Measurements from ENCODE around the gene CCNT2.
"Not testable (repeated sequence)": the region's sequence is repeated elsewhere in the genome, so short reads cannot be mapped to it uniquely, and the experiment has no call there.

The CCNT2 gene

DNA sequence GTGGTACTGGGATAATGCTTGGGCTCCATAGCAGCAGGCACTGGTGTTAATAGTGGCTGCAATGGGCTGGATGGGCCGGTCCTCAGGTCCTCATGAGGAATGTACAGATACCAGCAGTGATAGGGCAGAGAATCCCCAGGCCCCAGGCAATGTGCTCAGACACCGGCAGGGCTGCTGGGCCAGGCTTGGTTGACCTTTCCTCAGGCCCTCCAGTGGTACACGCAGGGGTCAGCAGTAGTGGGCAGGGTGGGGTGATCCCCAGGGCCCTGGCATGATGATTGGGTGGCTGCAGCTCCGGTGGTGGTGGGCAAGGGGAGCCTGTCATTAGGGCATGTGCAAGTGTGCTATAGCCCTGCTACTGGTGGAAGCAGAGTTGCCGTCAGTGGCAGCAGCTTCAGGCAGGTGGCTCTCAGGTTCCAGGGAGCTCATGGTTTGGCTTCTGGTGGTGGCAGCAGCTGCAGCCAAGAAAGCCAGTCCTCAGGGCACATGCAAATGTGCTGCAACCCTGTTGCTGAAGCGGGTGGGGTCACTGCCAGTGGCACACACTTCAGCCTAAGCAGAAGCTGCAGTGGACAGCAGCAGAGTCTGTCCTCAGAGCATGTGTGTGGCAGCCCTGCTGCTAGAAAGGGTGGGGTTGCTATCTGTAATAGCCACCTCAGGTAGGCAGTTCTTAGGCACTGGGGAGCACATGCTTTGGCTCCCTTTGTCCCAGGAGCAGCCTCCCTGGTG, 56.8 kb downstream of the CCNT2 start:
- DNase-seq (ENCODE audit: low read depth), result no peak

DNA sequence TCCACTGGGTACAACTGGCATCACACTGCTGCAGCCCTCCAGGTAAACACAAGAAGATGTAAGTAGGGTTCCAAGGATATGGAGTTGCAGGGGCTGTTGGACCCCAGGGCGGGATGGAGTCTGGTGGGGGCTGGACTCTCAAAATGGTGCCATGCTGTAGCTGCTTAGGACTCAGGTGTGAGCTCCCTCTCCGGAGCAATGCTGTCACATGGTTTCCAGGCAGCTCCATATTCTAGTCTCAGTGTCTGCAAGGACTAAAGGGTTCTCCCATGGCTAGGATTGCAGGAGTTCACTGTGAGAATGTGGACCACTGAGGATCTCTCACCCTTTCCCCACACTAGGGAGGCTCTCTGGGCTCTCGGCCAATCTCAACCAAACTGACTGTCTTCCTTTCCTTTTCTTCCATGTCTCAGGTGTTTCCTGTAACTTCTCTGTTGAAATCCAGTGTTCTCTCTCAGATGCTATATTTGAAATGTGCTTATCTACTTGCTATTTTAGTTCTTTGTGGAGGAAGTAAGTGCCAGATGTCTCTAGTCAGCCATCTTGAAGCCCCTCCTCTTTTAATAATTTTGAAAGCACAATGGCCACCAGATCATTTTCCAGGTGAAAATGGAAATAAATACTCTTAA, 57.6 kb downstream of the CCNT2 start:
- no peak for DNase-seq (ENCODE audit: low read depth)

DNA sequence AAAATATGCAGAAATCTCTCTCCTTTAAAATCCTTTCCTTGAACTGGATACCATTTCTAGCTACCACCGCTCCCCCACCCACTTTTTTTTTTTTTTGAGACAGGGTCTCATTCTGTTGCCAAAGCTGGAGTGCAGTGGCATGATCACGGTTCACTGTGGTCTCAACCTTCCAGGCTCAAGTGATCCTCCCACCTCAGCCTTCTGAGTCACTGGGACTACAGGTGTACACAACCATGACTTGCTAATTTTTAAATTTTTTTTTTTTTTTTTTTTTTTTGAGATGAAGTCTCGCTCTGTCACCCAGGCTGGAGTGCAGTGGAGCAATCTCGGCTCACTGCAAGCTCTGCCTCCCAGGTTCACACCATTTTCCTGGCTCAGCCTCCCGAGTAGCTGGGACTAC, 58.5 kb downstream of the CCNT2 start:
- DNase-seq (ENCODE audit: low read depth), result not testable (repeated sequence)

DNA sequence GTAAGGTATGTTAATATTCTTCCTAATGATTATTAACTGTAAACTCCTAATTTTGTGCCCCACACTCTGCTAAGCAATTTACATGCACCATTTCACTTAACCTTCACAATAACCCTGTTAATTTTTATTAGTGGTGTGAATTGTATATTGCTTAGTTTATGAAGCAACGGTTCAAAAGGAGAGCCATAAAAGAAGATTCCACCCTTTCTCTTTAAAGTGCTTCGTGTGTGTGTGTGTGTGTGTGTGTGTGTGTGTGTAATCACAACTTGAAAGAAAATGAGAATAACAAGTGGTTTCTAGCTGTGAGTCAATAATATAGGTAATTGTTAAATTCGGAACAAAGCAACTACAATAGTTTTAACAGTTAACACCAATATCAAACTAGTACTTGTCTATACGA, 60.6 kb downstream of the CCNT2 start:
- no peak for DNase-seq (ENCODE audit: low read depth)

DNA sequence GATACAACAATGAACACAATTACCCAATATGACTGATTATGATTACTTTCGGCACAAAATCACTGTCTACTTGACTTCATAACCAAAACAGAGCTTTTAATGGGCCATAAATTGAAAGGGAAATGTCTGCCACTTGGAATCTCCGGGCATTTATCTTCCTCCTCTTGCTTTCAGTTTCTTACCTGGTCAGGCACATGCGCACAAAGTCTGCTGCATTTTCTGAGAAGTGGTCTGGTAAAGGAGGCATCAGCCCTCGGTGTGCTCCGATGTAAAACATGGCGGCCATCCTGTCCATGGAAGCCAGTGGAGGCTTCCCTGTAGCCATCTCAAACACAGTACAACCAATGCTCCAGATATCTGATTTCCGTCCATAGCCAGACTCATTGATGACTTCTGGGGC, 62.0 kb downstream of the CCNT2 start:
- no peak for DNase-seq (ENCODE audit: low read depth)

DNA sequence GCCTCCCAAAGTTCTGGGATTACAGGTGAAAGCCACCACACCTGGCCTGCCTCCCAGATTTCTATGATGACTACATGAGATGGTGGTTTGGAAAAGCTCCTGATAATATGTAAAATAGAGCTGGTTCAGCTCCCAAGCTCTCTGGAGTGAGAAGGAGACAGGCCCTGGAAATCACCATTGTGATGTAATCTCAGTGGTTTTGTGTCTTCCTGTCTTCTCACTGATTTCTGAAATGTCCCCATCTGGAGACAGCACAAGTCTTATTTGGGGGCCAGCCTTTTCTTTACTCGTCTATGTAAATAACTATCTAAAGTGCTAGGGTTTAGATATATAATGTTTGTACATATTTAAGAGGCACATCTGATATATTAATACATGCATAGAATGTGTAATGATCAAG, 64.0 kb downstream of the CCNT2 start:
- no peak for DNase-seq (ENCODE audit: low read depth)

DNA sequence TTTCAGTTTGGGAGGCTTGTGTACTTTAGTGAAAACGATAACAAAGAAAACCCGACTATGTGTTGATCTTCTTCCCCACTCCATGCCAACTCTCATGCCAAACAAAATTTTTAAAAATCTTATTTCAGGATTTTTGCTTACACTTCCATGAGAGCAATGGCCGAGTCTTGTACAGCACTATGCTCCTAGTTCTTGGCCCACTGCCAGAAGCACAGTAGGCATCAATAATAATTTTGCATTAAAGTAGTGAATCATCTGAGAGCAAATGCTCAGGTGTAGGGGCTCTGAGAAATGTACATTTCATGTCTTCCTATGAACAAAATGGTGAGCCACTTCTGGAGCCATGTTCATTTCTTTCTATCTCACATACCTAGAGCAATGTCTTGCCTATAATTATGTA, 66.4 kb downstream of the CCNT2 start:
- no peak for DNase-seq (ENCODE audit: low read depth)

DNA sequence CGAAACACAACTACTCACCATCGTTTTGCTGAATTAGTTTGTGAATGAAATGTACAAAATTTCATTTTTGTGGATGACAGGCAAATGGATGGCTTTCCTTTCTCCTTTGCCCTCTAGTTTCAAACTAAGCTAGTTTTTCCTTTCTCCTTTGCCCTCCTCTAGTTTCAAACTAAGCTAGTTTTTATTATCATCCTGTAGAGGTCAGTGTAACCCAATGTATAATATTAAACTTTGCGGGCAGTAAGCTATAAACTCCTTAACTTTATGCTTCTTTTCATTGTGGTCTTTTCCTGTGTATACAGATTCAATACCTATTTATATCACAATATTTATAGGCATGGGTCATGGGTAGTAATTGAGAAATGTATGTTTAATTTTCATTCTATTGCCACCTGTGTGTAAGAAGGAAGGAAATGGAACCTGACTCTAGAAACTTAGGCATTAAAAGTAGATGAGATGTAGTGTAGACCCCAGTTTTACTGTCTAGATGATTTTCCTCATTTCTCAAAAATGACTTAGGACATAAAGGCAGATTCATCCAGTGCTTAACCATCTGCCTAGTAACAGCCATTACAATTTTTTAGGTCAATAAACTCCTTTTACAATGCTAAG, 70.5 kb downstream of the CCNT2 start:
- no peak for DNase-seq (ENCODE audit: low read depth)

DNA sequence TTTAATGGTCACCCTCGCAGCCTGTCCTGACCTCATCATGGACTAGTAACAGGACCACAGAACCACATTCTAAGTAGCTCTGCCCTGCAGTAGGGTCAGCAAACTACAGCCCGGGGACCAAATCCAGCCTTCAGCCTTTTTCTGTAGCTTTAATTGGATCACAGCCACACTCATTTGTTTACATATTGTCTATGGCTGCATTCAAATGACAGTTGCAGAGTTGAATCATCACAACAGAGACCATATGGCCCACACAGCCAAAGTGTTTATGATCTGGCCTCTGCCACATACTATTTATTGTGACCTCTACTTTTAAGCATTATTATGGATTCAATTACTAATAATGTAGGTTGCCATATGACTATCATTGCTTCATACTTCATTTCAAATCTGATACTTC, 80.9 kb downstream of the CCNT2 start:
- DNase-seq (ENCODE audit: low read depth), result no peak

DNA sequence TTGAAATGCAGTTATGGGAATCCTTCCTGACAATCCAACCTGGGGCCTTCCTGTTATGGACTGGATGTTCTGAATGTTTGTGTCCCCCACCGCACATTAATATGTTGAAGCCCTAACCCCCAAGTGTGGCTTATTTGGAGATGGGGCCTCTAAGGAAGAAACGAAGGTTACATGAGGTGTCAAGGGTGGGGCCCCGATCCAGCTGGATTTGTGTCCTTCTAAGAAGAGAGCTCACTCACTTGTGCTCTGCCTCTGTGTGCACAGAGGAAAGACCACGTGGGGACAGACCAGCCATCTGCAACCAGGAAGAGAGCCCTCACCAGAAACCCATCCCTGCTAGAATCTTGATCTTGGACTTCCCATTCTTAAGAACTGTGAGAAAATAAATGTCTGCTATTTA, 84.2 kb downstream of the CCNT2 start:
- DNase-seq (ENCODE audit: low read depth), result no peak

DNA sequence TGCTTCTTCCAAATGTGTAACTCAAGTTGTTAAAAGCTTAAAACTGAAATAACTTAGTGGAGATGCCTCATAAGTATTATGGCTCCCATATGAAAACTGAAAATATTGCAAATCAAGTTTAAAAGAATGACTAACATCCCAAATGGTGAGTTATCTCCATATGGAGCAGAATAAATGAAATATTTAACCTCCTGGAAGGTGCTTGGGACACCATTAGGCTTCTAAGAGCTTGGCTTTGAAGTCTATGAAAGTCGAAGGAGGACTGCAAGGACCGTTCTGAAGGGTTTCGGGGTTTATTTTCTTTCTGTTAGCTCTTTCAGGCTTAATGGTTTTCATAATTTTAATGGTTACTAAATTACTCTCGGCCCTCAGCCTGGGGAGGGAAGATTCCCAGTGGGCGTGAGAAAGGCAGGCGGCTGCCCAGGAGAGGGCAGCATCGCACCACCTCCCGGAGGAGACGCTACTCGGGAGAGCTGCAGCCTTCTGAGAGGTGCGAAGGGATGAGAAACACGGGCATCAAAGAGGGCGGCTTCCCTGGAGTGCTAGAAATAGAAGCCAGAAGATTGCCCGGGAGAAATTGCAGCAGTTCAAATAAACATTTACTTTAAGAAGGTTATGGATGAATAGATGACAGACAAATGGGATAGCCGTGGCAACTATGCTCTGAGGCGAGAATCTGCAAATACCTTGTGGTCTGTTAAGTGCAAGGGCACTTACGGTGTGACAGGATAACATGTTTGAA, 85.6 kb downstream of the CCNT2 start:
- DNase-seq (ENCODE audit: low read depth), result peak; percentile 53

DNA sequence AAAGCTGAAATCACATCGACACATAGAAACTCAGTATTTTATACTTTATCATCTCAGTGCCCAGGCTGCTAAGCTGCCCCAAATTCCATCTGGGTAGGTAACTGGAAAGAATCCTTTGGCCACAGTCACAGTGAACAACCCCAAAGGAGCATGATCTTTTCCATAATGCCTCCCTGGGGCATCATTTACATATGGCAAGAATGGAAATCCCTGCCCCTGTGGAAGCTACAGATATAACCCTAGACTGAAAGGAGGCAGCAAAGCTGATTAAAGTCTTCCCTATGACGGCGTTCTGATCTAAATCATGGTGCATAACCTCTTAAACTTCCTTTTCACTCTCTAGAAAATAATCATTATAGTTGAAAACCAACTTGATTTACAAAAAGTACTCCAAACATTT, 87.1 kb downstream of the CCNT2 start:
- DNase-seq (ENCODE audit: low read depth), result no peak

All from activated T-helper 9 cell treated with anti-CD3 and anti-CD28 coated beads, Interleukin-2, amount 50 U/mL, for 16 hours (primary cell).